Naive thymus-derived CD8-positive, alpha-beta T cell (primary cell): ENCODE measurements around the gene PPP4C. TPM values are rescaled to one million over a fixed set of nuclear protein-coding genes. Genes with fewer than 3 reads are reported as not detected.

ENCODE experiments used
- ATAC-seq, 2 donors: fragments of 150-1000 bp; cut with Tn5 transposase in 1 of 2; sonication (Bioruptor Pico), chemical (Tn5 transposase) in 1 of 2; 1 replicate in 1 of 2; 2 replicates in 1 of 2; pipeline ENCODE4 v1.10.0; 2021; ENCODE audit warnings: mild to moderate bottlenecking in 2 of 2, moderate library complexity in 2 of 2
- POLR2A ChIA-PET: fragments of 350-600 bp; sonication (Branson Sonifier 250); formaldehyde crosslinking; loops from one replicate; lab custom pipeline; 2021; ENCODE audit warnings: antibody characterized with exemption; lab: Charles Lee
- DNase-seq, 10 donors: peaks; one replicate each; pipeline versions ENCODE4 v3.0.0 to v3.0.0-alpha.2; 2020 to 2022
- H3K27ac Mint-ChIP-seq, 10 donors: one replicate each; pipeline ENCODE4 v1.8.0; 2020 to 2022; ENCODE audit warnings: mild to moderate bottlenecking in 10 of 10, mixed read lengths in 10 of 10, moderate library complexity in 4 of 10, inconsistent platforms in 1 of 10
- H3K27me3 Mint-ChIP-seq, 5 donors: one replicate each; pipeline ENCODE4 v1.8.0; 2021 to 2022; ENCODE audit warnings: mixed read lengths in 5 of 5
- H3K36me3 Mint-ChIP-seq, 3 donors: one replicate each; pipeline ENCODE4 v1.8.0; 2020 to 2022; ENCODE audit warnings: mixed read lengths in 3 of 3, mild to moderate bottlenecking in 2 of 3, inconsistent platforms in 1 of 3
- H3K4me1 Mint-ChIP-seq, 4 donors: one replicate each; pipeline ENCODE4 v1.8.0; 2021 to 2022; ENCODE audit warnings: mixed read lengths in 4 of 4
- H3K4me3 Mint-ChIP-seq, 10 donors: one replicate each; pipeline ENCODE4 v1.8.0; 2020 to 2022; ENCODE audit warnings: mild to moderate bottlenecking in 10 of 10, mixed read lengths in 10 of 10, moderate library complexity in 6 of 10, inconsistent platforms in 1 of 10
- H3K9me3 Mint-ChIP-seq, 9 donors: one replicate each; pipeline ENCODE4 v1.8.0; 2020 to 2022; ENCODE audit warnings: mixed read lengths in 9 of 9, mild to moderate bottlenecking in 3 of 9, inconsistent platforms in 1 of 9, moderate library complexity in 1 of 9
- polyA plus RNA-seq, 3 donors: library from polyadenylated mRNA; unstranded; fragments of 300-500 nt; fragmentation: Illumina TruSeq; gene quantifications; one replicate each; pipeline ENCODE4 v1.2.3, GENCODE V29; 2021
- total RNA-seq, 8 experiments: library from RNA in 2 of 8; stranded (reverse) in 2 of 8; gene quantifications; one replicate each; pipeline ENCODE4 v1.2.3 and lab custom pipeline; 2021 to 2026

PPP4C gene
- total and polyA plus RNA-seq, 5 experiments from 2014 or later: 82.8 to 199 (median 153) TPM

GRCh38 chr16:30084816-30085159 is 9.0 kb downstream of the PPP4C start:
- no peak overlapping the region for H3K27ac Mint-ChIP-seq
- POLR2A ChIA-PET: interaction anchor here (0.7 to 1.4 kb wide), 3 partner anchors 11 to 18 kb away, joined by 3 to 4 read pairs (median 4); partner anchors contain the start of gene YPEL3
- H3K9me3 Mint-ChIP-seq: no peaks in the 10 kb centered on the region
- peaks cover 0 to 43% (median 2%) of the 10 kb centered on the region in 3 donors for H3K36me3 Mint-ChIP-seq
- no peaks in the 10 kb centered on the region for H3K27me3 Mint-ChIP-seq
- H3K4me1 Mint-ChIP-seq: peaks cover 12 to 21% (median 16%) of the 10 kb centered on the region in 4 donors
- no peak for ATAC-seq
- H3K4me3 Mint-ChIP-seq: no peak overlapping the region
- no peak for DNase-seq

DNA sequence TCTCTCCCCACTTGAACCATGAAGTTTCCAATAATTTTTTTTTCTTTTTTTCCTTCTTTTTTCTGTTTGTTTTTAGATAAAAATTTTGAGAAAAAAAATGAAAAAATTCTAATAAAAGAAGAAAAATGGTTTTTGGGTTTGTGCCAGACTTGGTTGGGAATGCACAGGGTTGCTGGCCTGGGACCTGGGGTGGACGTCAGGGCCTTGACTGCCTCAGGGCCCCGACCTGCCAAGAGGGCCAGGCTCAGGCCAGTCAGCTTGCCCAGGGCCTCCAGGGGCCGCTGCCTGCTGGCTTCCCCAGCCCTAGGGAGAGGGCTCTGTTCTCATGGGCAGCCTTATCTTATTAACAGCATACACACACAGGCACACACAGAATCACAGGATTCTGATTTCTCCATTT is 9.5 kb downstream of the PPP4C start:
- ATAC-seq (no peak), DNase-seq (no peak)
- peaks cover 16 to 24% (median 20%) of the 10 kb centered on the region in 4 donors for H3K4me1 Mint-ChIP-seq
- peaks cover 0 to 41% (median 2%) of the 10 kb centered on the region in 3 donors for H3K36me3 Mint-ChIP-seq
- H3K9me3 Mint-ChIP-seq: no peaks in the 10 kb centered on the region
- H3K4me3 Mint-ChIP-seq: no peak overlapping the region
- no peaks in the 10 kb centered on the region for H3K27me3 Mint-ChIP-seq
- POLR2A ChIA-PET: interaction anchor here (0.7 to 1.4 kb wide), 3 partner anchors 11 to 18 kb away, joined by 3 to 4 read pairs (median 4); partner anchors contain the start of gene YPEL3
- H3K27ac Mint-ChIP-seq: peak overlapping the region in 2 of 10 donors; percentile 36 to 80

- DNase-seq: no peak
Measured at GRCh38 chr16:30085820-30086219, 10.0 kb downstream of the PPP4C start.

GRCh38 chr16:30086291-30087140 is 10.7 kb downstream of the PPP4C start:
- H3K9me3 Mint-ChIP-seq: no peaks in the 10 kb centered on the region
- peak overlapping the region in 4 of 10 donors; percentile 10 to 83 (median 32) for H3K27ac Mint-ChIP-seq
- DNase-seq (no peak), ATAC-seq (no peak)
- POLR2A ChIA-PET: interaction anchor here (0.9 to 1.9 kb wide), 3 partner anchors 9 to 19 kb away, joined by 3 to 4 read pairs (median 3); partner anchors contain the start of gene YPEL3
- H3K36me3 Mint-ChIP-seq: peaks cover 0 to 32% (median 2%) of the 10 kb centered on the region in 3 donors
- no peaks in the 10 kb centered on the region for H3K27me3 Mint-ChIP-seq
- H3K4me1 Mint-ChIP-seq: peaks cover 20 to 30% (median 25%) of the 10 kb centered on the region in 4 donors
- H3K4me3 Mint-ChIP-seq: no peak overlapping the region

More at GRCh38 chr16:30085820-30086219, 10.0 kb downstream of the PPP4C start:
- ATAC-seq: no peak
- Mint-ChIP-seq H3K4me3 (no peak overlapping the region), H3K36me3 (peaks cover 0 to 38% (median 2%) of the 10 kb centered on the region in 3 donors), H3K27me3 (no peaks in the 10 kb centered on the region), H3K9me3 (no peaks in the 10 kb centered on the region), H3K4me1 (peaks cover 20 to 28% (median 24%) of the 10 kb centered on the region in 4 donors), H3K27ac (peak overlapping the region in 1 of 10 donors; percentile 80)
- POLR2A ChIA-PET: interaction anchor here (1.4 to 1.9 kb wide), 2 partner anchors 10 to 19 kb away, joined by 4 read pairs; partner anchors contain the start of gene YPEL3

DNA sequence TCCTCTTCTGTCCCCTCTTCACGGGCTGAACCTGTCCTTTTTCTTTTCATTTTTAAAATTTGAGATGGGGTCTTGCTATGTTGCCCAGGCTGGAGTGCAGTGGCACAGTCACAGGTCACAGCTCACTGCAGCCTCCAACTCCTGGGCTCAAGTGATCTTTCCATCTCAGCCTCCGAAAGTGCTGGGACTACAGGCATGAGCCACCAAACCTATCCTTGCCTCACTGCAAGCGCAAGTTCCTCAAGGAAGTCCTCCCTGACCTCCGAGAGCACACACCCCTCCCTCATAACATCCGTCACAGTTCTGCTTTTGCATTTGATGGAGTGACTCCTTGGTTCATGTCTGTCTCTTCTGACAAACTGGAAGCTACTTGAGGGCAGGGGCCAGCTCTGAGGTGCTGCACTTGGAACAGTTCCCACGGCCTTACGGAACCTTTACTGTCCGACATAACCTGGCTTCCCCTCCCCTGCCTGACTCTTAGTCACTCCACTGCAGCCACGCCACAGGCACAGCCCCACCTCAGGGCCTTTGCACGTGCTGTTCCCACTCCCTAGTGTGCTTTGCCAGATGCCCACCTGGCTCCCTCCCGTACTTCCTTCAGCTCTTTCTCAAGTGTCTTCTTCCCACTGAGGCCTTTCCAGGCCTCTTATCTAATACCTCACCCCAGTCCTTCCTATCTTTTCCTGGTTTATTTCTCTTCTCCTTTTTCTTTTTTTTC is 11.5 kb downstream of the PPP4C start:
- peak overlapping the region in 6 of 10 donors; percentile 26 to 83 (median 44) for H3K27ac Mint-ChIP-seq
- peaks cover 0 to 27% (median 0%) of the 10 kb centered on the region in 3 donors for H3K36me3 Mint-ChIP-seq
- no peaks in the 10 kb centered on the region for H3K27me3 Mint-ChIP-seq
- no peak overlapping the region for H3K4me3 Mint-ChIP-seq
- DNase-seq (no peak), ATAC-seq (no peak)
- peaks cover 22 to 37% (median 30%) of the 10 kb centered on the region in 4 donors for H3K4me1 Mint-ChIP-seq
- POLR2A ChIA-PET: interaction anchor here (0.9 to 8.5 kb wide), 4 partner anchors 8 to 20 kb away, joined by 3 to 127 read pairs (median 4); partner anchors contain the start of genes PPP4C and YPEL3
- H3K9me3 Mint-ChIP-seq: no peaks in the 10 kb centered on the region

DNA sequence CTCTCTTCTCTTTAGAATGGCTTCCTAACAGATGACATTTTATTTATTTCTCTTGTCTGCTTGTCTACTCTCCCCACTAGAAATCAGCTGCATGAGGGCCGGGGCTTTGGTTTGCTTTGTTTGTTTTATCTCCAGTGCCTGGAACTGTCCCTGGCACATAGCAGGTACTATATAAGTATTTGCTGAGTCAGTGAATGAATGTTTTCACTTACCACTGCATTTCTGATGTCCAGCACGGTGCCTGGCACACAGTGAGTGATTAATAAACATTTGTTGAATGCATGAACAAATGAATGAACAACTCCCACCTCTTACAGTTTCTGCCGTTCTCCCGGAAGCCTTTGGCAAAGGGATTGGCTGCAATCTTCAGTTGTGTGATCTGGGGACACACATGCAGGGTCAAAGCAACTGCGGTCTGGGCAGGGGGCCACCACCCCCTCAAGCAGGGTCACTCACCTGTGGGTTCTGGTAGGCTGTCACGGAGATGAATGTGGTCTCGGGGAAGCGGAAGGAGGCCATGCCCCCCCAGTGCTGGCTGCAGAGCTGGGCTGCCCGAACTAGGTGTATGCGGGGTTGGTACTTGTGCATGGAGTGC is 12.5 kb downstream of the PPP4C start:
- DNase-seq: no peak
- POLR2A ChIA-PET: interaction anchor here (0.6 to 9.0 kb wide), 4 partner anchors 14 to 97 kb away, joined by 3 to 320 read pairs (median 160); partner anchors contain the start of genes ALDOA, CORO1A and PPP4C

DNA sequence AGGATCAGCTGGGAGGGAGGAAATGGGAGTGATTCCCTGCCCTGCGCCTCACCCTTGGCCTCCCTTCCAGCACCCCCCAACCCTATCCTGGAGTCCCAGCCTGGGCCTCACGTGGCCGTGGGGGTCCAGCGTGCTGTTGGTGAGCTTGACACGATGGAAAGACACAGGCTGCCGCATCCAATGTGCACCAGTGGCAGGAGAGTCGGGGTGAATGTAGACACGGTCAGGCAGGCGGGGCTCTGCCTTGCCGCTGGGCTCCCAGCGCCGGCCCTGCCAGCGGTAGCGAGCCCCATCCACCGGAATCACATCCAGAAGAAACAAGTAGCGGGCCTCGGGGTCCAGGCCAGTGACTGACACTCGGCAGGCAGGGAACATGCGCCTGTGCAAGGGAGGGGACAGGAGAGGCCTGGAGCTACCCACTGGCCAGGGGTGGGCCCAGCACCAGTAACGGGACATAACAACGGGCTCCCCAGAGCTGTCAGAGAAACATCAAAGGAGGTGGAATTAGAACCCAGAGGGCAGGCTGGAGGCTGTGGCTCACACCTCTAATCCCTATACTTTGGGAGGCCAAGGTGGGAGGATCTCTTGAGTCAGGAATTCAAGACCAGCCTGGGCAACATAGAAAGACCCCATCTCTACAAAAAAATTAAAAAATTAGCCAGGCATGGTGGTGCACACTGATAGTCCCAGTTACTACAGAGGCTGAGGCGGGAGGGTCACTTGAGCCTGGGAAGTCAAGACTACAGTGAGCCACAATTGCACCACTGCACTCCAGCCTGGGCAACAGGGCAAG is 13.2 kb downstream of the PPP4C start:
- POLR2A ChIA-PET: interaction anchor here (0.6 to 9.0 kb wide), 8 partner anchors 14 to 614 kb away, joined by 3 to 320 read pairs (median 9); partner anchors contain the start of genes ALDOA, CORO1A, PPP4C and ZNF689
- ATAC-seq: no peak
- Mint-ChIP-seq H3K27me3 (no peaks in the 10 kb centered on the region), H3K27ac (peak overlapping the region in 7 of 10 donors; percentile 25 to 92 (median 88)), H3K4me3 (peak overlapping the region in 3 of 10 donors; percentile 18 to 73 (median 52)), H3K36me3 (peaks cover 0 to 20% (median 1%) of the 10 kb centered on the region in 3 donors), H3K4me1 (peaks cover 22 to 47% (median 43%) of the 10 kb centered on the region in 4 donors), H3K9me3 (no peaks in the 10 kb centered on the region)
- DNase-seq: no peak

More for the DNA sequence above, 12.5 kb downstream of the PPP4C start:
- no peak for ATAC-seq
- peaks cover 0 to 23% (median 0%) of the 10 kb centered on the region in 3 donors for H3K36me3 Mint-ChIP-seq
- H3K27ac Mint-ChIP-seq: peak overlapping the region in 8 of 10 donors; percentile 46 to 90 (median 72)
- H3K9me3 Mint-ChIP-seq: no peaks in the 10 kb centered on the region
- H3K27me3 Mint-ChIP-seq: no peaks in the 10 kb centered on the region
- peaks cover 22 to 45% (median 38%) of the 10 kb centered on the region in 4 donors for H3K4me1 Mint-ChIP-seq
- H3K4me3 Mint-ChIP-seq: peak overlapping the region in 1 of 10 donors; percentile 38

GRCh38 chr16:30090610-30091331 is 15.0 kb downstream of the PPP4C start:
- Mint-ChIP-seq H3K36me3 (peaks cover 0 to 24% (median 10%) of the 10 kb centered on the region in 3 donors), H3K27ac (peak overlapping the region; percentile 16 to 94 (median 90)), H3K27me3 (no peaks in the 10 kb centered on the region), H3K4me3 (peak overlapping the region in 9 of 10 donors; percentile 64 to 87 (median 74)), H3K9me3 (peaks cover 0 to 2% (median 0%) of the 10 kb centered on the region in 9 donors), H3K4me1 (peaks cover 30 to 63% (median 55%) of the 10 kb centered on the region in 4 donors)
- no peak for ATAC-seq
- no peak for DNase-seq
- POLR2A ChIA-PET: interaction anchor here (0.6 to 9.0 kb wide), 22 partner anchors 8 to 443 kb away, joined by 3 to 320 read pairs (median 6); partner anchors contain the start of genes ALDOA, CORO1A, PPP4C and SEPTIN1

DNA sequence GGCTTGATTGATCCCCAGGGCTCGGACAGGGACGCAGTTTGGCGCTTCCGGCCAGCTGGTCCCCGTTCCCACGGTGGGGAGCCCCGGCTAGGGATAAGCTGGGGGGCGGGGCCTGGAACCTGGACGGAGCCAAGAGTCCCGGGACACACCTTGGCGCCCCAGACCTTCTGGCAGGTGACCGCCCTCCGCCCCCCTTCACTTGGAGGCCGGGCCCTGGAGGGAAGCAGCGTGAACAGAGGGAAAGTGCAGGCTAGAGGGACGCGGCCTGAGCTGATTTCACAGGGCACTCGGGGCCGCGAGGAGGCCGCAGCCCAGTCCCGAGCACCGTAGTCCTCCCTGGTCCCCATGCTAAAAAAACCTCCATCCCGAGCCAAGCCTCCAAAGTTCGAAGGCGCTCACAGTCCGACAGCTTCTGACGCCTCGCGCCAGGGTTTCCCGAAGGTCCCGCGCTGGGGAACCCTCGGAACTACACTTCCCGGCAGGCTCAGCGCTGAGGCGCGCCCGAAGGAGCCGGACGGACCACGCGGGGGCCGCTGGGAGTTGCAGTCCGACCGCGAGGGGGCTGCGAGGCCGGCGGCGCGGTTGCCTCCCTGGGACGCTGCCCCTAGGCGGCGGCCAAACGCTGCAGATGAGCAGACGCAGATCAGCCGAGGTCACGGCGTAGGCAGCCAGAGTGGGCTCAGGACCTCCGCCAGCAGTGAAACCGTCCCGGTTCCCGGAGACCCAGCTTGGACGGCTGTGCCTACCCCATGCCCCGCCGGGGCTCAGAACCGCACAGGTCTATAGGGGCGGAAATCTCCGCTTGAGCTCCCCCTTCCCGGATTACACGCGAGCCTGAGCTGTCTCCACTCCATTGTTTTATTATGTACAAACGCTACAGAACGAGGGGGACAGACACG is 15.9 kb downstream of the PPP4C start, which contains the start of gene TBX6:
TBX6 (minus strand) TSS at position 451 of the 899 bp plus-strand sequence. CDS start 731 bp downstream, outside the sequence.
- peaks cover 0 to 8% (median under 1%) of the 10 kb centered on the region in 9 donors for H3K9me3 Mint-ChIP-seq
- DNase-seq: peak; percentile 86 to 93 (median 92)
- H3K4me3 Mint-ChIP-seq: peak within 1 kb of the TSS; percentile 80 to 93 (median 91)
- peak within 1 kb of the TSS; percentile 88 to 98 (median 94) for H3K27ac Mint-ChIP-seq
- POLR2A ChIA-PET: interaction anchor here (0.6 to 9.0 kb wide), 21 partner anchors 11 to 400 kb away, joined by 3 to 320 read pairs (median 6); partner anchors contain the start of genes ALDOA, CORO1A, MAPK3 and PPP4C
- H3K4me1 Mint-ChIP-seq: peaks cover 30 to 63% (median 57%) of the 10 kb centered on the region in 4 donors
- no peaks in the 10 kb centered on the region for H3K27me3 Mint-ChIP-seq
- peaks cover 0 to 24% (median 10%) of the 10 kb centered on the region in 3 donors for H3K36me3 Mint-ChIP-seq
- ATAC-seq: peak; percentile 77 to 81
